ENCODE data around the gene IPMK.

DNA sequence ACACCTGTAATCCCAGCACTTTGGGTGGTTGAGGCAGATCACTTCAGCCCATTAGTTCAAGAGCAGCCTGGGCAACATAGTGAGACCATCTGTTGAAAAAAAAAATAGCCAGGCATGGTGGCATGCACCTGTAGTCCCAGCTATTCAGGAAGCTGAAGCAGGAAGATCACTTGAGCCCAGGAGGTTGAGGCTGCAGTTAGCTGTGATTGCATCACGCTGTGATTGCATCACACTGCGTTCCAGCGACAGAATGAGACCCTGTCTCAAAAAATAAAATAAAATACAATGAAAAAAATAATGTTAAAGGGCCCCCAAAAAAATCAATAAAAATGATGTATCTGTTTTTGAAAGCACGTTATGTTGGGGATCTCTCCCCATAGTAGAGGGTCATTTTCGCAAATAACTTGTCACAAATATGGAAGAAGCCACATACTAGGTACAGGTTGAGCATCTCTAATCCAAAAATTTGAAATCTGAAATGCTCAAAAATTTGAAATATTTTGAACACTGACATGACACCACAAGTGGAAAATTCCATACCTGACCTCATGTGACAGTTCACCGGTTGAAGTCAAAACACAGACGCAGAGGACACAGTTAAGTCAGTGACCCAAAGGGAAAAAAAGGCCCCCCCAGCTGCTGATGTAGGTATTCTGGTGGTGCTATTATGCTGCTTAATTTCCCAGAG, 10.7 kb upstream of the IPMK start:
- TF ChIP-seq, protein P1, sequence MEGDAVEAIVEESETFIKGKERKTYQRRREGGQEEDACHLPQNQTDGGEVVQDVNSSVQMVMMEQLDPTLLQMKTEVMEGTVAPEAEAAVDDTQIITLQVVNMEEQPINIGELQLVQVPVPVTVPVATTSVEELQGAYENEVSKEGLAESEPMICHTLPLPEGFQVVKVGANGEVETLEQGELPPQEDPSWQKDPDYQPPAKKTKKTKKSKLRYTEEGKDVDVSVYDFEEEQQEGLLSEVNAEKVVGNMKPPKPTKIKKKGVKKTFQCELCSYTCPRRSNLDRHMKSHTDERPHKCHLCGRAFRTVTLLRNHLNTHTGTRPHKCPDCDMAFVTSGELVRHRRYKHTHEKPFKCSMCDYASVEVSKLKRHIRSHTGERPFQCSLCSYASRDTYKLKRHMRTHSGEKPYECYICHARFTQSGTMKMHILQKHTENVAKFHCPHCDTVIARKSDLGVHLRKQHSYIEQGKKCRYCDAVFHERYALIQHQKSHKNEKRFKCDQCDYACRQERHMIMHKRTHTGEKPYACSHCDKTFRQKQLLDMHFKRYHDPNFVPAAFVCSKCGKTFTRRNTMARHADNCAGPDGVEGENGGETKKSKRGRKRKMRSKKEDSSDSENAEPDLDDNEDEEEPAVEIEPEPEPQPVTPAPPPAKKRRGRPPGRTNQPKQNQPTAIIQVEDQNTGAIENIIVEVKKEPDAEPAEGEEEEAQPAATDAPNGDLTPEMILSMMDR (IDR thresholded peaks at IDR 0.05), result no peak
- no peak for TF ChIP-seq ZFX (IDR thresholded peaks at IDR 0.05; ENCODE audit: borderline replicate concordance)
